Dendritic cell treated with granulocyte-macrophage colony-stimulating factor and Interleukin-4, amounts not matched to agents 40 ng/mL and 50 ng/mL, for 4 days (primary cell): ENCODE data around the gene EMILIN3.

ENCODE experiments used
- H3K27ac Mint-ChIP-seq: one replicate; pipeline ENCODE4 v1.8.0; 2022; ENCODE audit warnings: mild to moderate bottlenecking, mixed read lengths
- H3K27me3 Mint-ChIP-seq: one replicate; pipeline ENCODE4 v1.8.0; 2022; ENCODE audit warnings: mild to moderate bottlenecking, mixed read lengths
- H3K36me3 Mint-ChIP-seq: one replicate; pipeline ENCODE4 v1.8.0; 2022; ENCODE audit warnings: low read depth, mixed read lengths
- H3K4me1 Mint-ChIP-seq: one replicate; pipeline ENCODE4 v1.8.0; 2022; ENCODE audit warnings: low read depth, mixed read lengths
- H3K4me3 Mint-ChIP-seq: one replicate; pipeline ENCODE4 v1.8.0; 2022; ENCODE audit warnings: mild to moderate bottlenecking, moderate library complexity, mixed read lengths
- H3K9me3 Mint-ChIP-seq: one replicate; pipeline ENCODE4 v1.8.0; 2022; ENCODE audit warnings: mixed read lengths
- intact Hi-C: fragments of 100-400 bp; cut with micrococcal nuclease; formaldehyde crosslinking; loops from one replicate; pipeline ENCODE4 v1.15.0; 2022

EMILIN3 gene

GRCh38 chr20:41364236-41364855, 2.3 kb downstream of the EMILIN3 start:
- intact Hi-C loops, result no loop called here
- no peak overlapping the region for H3K27ac Mint-ChIP-seq
- H3K27me3 Mint-ChIP-seq, result peaks cover 47% of the 10 kb centered on the region
- H3K9me3 Mint-ChIP-seq, result no peaks in the 10 kb centered on the region
- no peak overlapping the region for H3K4me3 Mint-ChIP-seq
- no peaks in the 10 kb centered on the region for H3K36me3 Mint-ChIP-seq
- peaks cover 4% of the 10 kb centered on the region for H3K4me1 Mint-ChIP-seq

GRCh38 chr20:41363601-41364000, 3.0 kb downstream of the EMILIN3 start:
- Mint-ChIP-seq H3K4me1 (no peaks in the 10 kb centered on the region), H3K27me3 (peaks cover 43% of the 10 kb centered on the region), H3K36me3 (no peaks in the 10 kb centered on the region), H3K27ac (no peak overlapping the region), H3K9me3 (no peaks in the 10 kb centered on the region), H3K4me3 (no peak overlapping the region)
- intact Hi-C loops, result no loop called here

- Mint-ChIP-seq H3K4me3 (no peak overlapping the region), H3K36me3 (no peaks in the 10 kb centered on the region), H3K27ac (no peak overlapping the region), H3K27me3 (peaks cover 37% of the 10 kb centered on the region), H3K9me3 (no peaks in the 10 kb centered on the region), H3K4me1 (no peaks in the 10 kb centered on the region)
- intact Hi-C loops, result no loop called here
Measured at GRCh38 chr20:41362748-41363140, 3.9 kb downstream of the EMILIN3 start.

GRCh38 chr20:41361757-41362747, 4.6 kb downstream of the EMILIN3 start:
- Mint-ChIP-seq H3K27me3 (peaks cover 30% of the 10 kb centered on the region), H3K9me3 (no peaks in the 10 kb centered on the region), H3K4me1 (no peaks in the 10 kb centered on the region), H3K27ac (no peak overlapping the region), H3K36me3 (no peaks in the 10 kb centered on the region), H3K4me3 (no peak overlapping the region)
- intact Hi-C loops, result no loop called here

- Mint-ChIP-seq H3K27me3 (peaks cover 27% of the 10 kb centered on the region), H3K27ac (no peak overlapping the region), H3K4me3 (no peak overlapping the region), H3K9me3 (no peaks in the 10 kb centered on the region), H3K36me3 (no peaks in the 10 kb centered on the region), H3K4me1 (no peaks in the 10 kb centered on the region)
- intact Hi-C loops, result no loop called here
Measured at GRCh38 chr20:41360831-41361756, 5.5 kb downstream of the EMILIN3 start.

- no peak overlapping the region for H3K4me3 Mint-ChIP-seq
- H3K36me3 Mint-ChIP-seq, result no peaks in the 10 kb centered on the region
- no peaks in the 10 kb centered on the region for H3K9me3 Mint-ChIP-seq
- H3K27ac Mint-ChIP-seq, result no peak overlapping the region
- H3K27me3 Mint-ChIP-seq, result peaks cover 14% of the 10 kb centered on the region
- intact Hi-C loops, result no loop called here
- no peaks in the 10 kb centered on the region for H3K4me1 Mint-ChIP-seq
Measured at GRCh38 chr20:41359541-41360011, 7.0 kb downstream of the EMILIN3 start.

GRCh38 chr20:41358717-41359116, 7.9 kb downstream of the EMILIN3 start:
- intact Hi-C loops, result no loop called here
- Mint-ChIP-seq H3K4me3 (no peak overlapping the region), H3K4me1 (no peaks in the 10 kb centered on the region), H3K27ac (no peak overlapping the region), H3K36me3 (no peaks in the 10 kb centered on the region), H3K27me3 (peaks cover 10% of the 10 kb centered on the region), H3K9me3 (no peaks in the 10 kb centered on the region)

GRCh38 chr20:41358230-41358629, 8.4 kb downstream of the EMILIN3 start:
- no peak overlapping the region for H3K4me3 Mint-ChIP-seq
- intact Hi-C loops, result no loop called here
- peaks cover 6% of the 10 kb centered on the region for H3K27me3 Mint-ChIP-seq
- H3K36me3 Mint-ChIP-seq, result no peaks in the 10 kb centered on the region
- no peak overlapping the region for H3K27ac Mint-ChIP-seq
- H3K4me1 Mint-ChIP-seq, result no peaks in the 10 kb centered on the region
- no peaks in the 10 kb centered on the region for H3K9me3 Mint-ChIP-seq

- H3K4me3 Mint-ChIP-seq, result no peak overlapping the region
- no peaks in the 10 kb centered on the region for H3K9me3 Mint-ChIP-seq
- no peaks in the 10 kb centered on the region for H3K4me1 Mint-ChIP-seq
- no peaks in the 10 kb centered on the region for H3K36me3 Mint-ChIP-seq
- no peak overlapping the region for H3K27ac Mint-ChIP-seq
- H3K27me3 Mint-ChIP-seq, result peaks cover 6% of the 10 kb centered on the region
- intact Hi-C loops, result no loop called here
Measured at GRCh38 chr20:41357424-41358163, 9.0 kb downstream of the EMILIN3 start.

- H3K27ac Mint-ChIP-seq, result no peak overlapping the region
- intact Hi-C loops, result no loop called here
- H3K4me3 Mint-ChIP-seq, result no peak overlapping the region
- peaks cover 7% of the 10 kb centered on the region for H3K27me3 Mint-ChIP-seq
- no peaks in the 10 kb centered on the region for H3K9me3 Mint-ChIP-seq
- H3K4me1 Mint-ChIP-seq, result no peaks in the 10 kb centered on the region
- no peaks in the 10 kb centered on the region for H3K36me3 Mint-ChIP-seq
Measured at GRCh38 chr20:41356951-41357350, 9.7 kb downstream of the EMILIN3 start.

- intact Hi-C loops, result no loop called here
- Mint-ChIP-seq H3K27ac (no peak overlapping the region), H3K9me3 (no peaks in the 10 kb centered on the region), H3K4me1 (peaks cover 1% of the 10 kb centered on the region), H3K36me3 (no peaks in the 10 kb centered on the region), H3K4me3 (no peak overlapping the region), H3K27me3 (peaks cover 12% of the 10 kb centered on the region)
Measured at GRCh38 chr20:41355598-41356203, 10.9 kb downstream of the EMILIN3 start.

- intact Hi-C loops, result no loop called here
- H3K9me3 Mint-ChIP-seq, result no peaks in the 10 kb centered on the region
- H3K4me1 Mint-ChIP-seq, result peaks cover 6% of the 10 kb centered on the region
- H3K36me3 Mint-ChIP-seq, result no peaks in the 10 kb centered on the region
- no peak overlapping the region for H3K27ac Mint-ChIP-seq
- no peak overlapping the region for H3K4me3 Mint-ChIP-seq
- peaks cover 16% of the 10 kb centered on the region for H3K27me3 Mint-ChIP-seq
Measured at GRCh38 chr20:41355192-41355591, 11.4 kb downstream of the EMILIN3 start.

- Mint-ChIP-seq H3K27me3 (peaks cover 14% of the 10 kb centered on the region), H3K4me3 (no peak overlapping the region), H3K27ac (no peak overlapping the region), H3K36me3 (no peaks in the 10 kb centered on the region), H3K9me3 (no peaks in the 10 kb centered on the region), H3K4me1 (peaks cover 7% of the 10 kb centered on the region)
- intact Hi-C loops, result no loop called here
Measured at GRCh38 chr20:41353530-41353929, 13.1 kb downstream of the EMILIN3 start.
